ENCODE data around the gene ATRIP.
"Not testable (repeated sequence)": the region's sequence is repeated elsewhere in the genome, so short reads cannot be mapped to it uniquely, and the experiment has no call there.

The ATRIP gene

DNA sequence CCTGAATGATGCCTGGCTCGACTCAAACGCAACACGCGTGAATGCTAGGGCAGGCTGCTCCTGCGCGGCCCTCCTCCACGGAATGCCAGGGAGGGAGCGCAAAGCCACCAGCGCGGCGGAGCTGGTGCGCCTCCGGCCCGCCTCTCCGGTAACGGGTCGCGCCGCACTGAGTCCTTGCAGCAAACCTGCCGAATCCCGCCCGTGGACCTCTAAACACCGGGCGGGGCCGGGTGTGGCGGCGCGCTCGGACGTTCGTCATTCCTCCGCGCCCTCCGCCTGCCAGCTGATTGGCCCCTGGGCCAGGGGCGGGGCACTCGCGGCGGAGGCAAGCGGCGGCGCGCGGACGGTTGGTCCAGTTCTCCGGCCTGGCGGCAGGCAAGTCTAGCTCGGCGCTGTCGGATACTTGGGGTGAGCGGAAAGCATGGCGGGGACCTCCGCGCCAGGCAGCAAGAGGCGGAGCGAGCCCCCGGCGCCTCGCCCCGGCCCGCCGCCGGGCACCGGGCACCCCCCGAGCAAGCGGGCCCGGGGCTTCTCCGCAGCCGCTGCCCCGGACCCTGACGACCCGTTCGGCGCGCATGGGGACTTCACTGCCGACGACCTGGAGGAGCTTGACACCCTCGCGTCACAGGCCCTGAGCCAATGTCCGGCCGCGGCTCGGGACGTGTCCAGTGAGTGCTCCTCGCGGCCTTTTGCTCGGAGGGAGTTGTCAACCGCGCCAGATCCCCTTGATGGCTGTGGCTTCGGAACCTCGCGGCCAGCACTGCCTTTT lies at the start of gene ATRIP:
Gene ATRIP (plus strand): TSS at position 313 of the 769 bp plus-strand sequence. CDS start 109 bp downstream, at position 422.
- DNase-seq = peak; percentile 91

- peak; percentile 11 for DNase-seq
These were observed 48.5 kb upstream of the ATRIP start for GRCh38 chr3:48397767-48398681.

DNA sequence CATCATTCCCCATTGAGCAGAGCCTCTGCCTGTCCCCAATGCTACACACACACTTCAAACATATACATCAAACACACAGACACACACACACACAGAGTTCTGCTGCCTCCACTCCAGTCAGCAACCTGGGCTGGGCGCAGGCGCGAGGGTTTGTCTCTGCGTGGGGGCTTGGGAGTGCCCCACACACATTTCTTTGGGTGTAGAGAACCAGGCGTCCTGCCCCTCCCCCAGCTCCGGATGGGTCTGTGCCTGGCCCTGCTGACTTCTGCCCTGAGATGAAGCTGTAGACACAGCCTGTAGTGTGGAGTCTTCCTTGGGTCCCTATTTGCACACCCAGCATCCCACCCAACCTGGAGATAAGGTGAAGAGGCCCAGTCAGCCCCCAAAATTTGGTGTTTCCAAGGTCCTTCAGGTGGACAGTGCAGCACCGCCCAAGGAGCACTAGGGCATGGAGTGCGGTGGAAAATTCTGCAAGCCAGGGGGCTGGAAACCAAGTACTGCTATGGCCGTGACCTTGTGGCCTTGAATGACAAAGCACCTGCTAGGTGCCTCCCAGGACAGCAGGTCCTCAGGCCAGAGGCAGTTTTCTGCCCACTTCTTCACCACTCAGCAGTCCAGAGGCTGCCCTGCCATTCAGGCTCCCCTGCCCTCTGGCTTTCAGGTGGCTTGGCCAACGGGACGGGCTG lies 47.7 kb upstream of the ATRIP start:
- DNase-seq = peak; percentile 9

DNA sequence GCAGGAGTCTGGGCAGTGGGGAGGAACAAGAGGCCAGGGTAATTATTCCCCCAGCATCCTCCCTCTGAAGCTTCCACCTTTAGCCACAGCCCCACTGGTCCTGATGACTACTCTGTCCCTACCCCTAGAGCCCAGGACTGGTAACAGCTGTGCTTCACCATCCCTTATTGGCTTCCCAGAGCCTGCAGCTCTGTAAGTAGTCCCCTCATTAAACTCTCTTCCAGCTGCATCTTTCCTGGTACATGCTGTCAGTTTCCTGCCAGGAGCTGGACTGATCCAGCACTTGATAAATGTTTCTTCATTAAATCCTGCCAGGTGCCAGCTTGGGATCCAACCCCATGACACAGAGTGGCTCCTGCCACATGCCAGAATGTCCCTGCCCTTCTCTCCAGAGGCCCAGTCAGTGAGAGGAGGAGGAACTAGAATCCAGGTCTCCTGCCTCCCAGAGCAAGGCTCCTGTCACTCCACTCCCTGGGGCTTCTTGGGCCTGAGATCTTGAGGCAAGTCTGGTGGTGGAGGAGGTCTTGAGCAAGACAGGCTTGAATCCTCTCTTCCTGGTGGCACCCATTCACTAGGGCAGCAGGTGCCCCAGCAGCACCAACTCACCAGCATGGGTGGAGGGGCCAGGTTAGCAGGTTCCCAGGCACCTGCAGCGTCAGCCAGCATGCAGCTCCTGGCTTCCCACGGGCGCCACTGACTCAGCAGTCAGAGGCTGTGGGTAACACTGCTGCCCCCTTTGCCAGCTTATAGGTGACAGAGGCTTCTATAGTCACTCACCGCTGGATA lies 47.0 kb upstream of the ATRIP start:
- peak; percentile 9 for DNase-seq

GRCh38 chr3:48400824-48401433 lies 45.6 kb upstream of the ATRIP start:
- peak; percentile 56 for DNase-seq

DNA sequence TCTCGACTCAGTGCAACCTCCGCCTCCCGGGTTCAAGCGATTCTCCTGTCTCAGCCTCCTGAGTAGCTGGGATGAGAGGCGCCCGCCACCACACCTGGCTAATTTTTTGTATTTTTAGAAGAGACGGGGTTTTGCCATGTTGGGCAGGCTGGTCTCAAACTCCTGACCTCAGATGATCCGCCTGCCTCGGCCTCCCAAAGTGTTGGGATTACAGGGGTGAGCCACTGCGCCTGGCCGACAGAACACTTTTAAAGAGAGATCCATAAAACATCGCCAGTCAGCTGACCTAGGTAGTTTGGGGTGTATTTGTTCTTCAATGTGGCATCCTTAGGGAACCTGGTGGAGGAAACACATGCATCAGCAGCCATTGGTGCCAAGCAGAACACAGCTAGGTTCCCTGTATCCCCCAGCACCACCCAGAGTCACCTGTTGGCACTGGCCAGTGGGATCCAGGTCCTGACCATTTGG lies 45.1 kb upstream of the ATRIP start:
- not testable (repeated sequence) for DNase-seq

DNA sequence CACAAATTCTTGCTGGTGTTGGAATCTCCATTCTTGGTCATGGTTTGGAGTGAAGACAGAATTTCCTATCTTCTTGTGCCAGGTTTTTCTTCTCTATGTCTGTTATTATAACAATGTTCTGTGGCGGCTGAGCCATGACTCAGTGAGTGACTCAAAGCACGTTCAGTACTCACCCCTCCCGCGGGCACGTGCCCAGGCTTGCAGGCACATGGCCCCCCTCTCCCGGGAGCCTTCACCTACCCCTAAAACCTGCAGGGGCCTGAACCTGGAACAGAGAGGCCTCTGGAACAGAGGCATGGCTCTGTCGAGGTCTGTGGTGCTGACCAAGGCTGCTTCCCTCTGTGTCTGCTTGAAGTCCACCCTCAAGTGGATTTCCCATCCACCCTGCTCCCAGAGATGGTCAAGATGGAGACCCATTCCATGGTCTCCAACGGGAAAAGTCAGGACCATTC lies 44.2 kb upstream of the ATRIP start:
- peak; percentile 47 for DNase-seq

- no peak for DNase-seq
These were observed 43.6 kb upstream of the ATRIP start for GRCh38 chr3:48402907-48403306.

- no peak for DNase-seq
These were observed 42.8 kb upstream of the ATRIP start for GRCh38 chr3:48403533-48404439.

DNA sequence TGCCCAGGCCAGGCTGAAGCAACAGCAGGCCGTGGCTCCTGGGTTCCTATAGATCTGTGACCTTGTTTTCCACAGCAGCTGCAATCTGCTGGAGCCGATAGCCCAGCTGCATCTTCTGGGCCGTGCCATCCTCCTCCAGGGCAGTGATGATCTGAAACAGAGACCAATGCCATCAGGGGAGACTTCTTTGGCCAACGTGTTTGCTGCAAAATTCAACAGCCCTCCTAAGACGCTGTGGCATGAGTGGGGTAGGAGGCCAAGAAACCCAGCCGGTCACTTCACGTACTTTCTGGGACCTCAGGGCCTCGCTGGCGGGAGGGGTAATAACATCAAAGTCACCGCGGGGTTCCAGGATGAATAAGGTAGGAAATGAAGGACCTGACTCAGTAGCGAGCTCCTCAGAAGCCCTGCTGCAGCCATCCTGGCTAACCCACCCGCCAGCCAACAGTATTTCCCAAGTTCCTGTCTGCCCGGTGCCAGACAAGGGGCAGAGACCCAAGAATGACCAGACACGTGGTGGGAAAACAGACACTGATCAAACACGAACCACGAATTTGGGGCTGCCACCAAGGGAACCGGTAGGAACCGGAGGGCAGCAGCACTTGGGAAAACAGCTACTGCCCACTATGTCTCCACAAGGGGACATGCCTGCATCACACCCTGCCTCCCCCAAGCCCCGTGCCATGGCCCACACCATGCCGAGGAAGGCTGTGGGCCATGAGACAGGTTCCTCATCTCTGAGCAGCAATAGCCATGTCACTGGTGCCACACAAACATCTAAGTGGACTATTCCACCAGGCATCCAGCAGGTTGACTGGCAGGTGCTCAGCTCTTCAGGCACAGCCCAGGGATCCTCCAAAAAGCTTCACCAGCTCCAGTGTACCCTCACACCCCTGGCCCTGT lies 41.8 kb upstream of the ATRIP start:
- peak; percentile 15 for DNase-seq

DNA sequence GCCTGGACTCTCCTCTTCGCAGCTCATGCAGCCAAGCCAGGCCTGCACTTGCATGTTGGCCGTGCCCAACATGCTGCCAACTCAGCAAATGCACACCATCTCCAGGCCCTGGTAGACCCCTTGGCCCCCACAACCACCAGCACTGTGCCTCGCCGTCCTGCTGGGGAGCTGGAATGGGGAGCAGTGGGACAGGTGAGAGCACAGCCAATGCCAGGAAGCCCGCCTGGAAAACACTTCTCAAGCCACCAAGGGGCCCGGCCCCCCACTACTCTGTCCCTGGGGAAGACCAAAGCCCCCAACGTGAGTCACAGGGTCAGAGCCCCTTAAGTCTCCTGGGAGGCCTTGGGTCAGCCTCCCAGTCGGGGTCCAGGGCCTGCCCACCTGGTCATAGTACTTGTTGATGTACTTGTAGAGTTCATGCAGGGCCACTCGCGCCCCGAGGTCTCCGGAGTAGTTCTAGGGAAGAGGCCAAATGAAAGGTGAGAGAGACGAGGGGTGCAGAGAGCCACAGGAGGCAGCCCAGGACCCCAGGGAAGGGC lies 41.1 kb upstream of the ATRIP start:
- DNase-seq = peak; percentile 12

DNA sequence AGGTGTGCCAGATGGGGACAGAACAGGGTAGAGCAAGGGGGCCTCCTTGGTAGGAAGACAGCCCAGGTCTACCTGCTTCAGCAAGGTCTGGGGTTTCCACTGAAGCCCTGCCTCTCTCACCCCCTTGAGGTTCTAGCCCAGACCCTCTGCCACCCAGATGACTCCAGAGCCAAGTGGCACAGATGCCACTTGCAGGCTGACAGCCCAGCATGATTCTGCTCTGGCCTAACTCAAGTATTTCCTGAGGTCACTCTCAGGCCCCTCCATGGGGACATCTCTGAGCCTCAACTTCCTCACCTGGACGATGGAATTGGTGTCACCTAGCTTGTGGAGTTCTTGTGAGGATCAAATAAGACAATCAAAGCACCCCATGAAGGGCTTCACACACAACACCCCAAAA lies 40.6 kb upstream of the ATRIP start:
- no peak for DNase-seq

GRCh38 chr3:48406443-48407431 lies 39.8 kb upstream of the ATRIP start:
- DNase-seq = peak; percentile 14

- DNase-seq = no peak
These were observed 38.9 kb upstream of the ATRIP start for GRCh38 chr3:48407542-48408099.

- no peak for DNase-seq
These were observed 37.7 kb upstream of the ATRIP start for GRCh38 chr3:48408823-48409281.

DNA sequence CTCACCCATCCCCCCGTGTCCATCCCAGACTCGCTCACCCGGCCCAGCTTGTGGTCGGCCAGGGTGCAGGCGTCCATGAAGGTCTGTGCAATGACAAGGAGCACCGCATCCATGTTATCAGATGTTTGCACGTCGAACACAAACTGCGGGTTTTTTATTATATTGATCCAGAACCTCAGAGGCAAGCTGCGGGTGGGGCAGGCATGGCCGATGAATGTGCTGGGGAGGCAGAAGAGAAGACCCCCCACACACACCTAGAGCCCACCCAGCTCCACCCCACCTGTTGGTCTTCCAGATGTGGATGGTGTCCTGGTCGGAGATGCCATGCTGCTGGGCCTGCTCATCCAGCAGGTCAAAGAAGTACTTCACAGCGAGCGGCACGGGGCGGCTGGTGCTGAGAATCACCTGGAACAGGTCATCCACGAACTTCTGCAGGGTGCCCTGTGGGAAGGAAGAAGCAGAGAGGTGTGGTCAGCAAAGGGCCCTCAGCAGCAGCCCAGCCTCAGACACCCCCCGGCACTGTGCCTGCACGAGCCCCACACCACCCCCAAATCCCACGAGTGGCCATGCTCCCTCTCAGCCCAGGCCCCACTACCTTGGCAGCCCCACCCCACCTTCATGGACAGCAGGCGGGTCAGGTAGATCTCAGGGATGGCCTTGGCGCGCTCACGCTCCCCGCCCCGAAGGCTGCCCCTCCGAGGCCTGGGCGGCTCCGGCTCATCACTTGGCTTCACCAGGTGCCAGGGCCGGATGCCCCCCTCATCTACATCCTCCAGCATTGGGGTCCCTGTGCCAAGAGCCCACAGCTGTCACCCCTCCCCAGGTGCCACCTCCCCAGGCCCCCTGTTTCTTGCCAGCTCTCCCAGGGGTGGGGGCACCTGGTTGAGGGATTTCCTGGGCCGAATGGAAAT lies 37.0 kb upstream of the ATRIP start:
- no peak for DNase-seq
